OCI-LY7 (cell line): ENCODE measurements around the gene SMAP1.

Experiments
- CTCF ChIP-seq: fragments of 200-600 bp; sonication (generic); conservative IDR thresholded peaks from 2 replicates; pipeline ENCODE4 v1.5.1; 2014; ENCODE audit warnings: mild to moderate bottlenecking, antibody characterized with exemption, low read length, moderate library complexity, mixed read lengths
- EZH2phosphoT487 ChIP-seq: fragments of 200-600 bp; sonication (generic); IDR thresholded peaks from 2 replicates; pipeline ENCODE4 v1.6.1; 2018; ENCODE audit warnings: low read depth, borderline replicate concordance, mild to moderate bottlenecking, mixed run types, antibody characterized with exemption, low read length, moderate library complexity, mixed read lengths

GRCh38 chr6:70676821-70677220 lies 9.1 kb downstream of the SMAP1 start:
- no peak for TF ChIP-seq CTCF
- TF ChIP-seq EZH2phosphoT487 = no peak
